ENCODE results near the gene CRISPLD2.

- TF ChIP-seq CTCF (conservative IDR thresholded peaks at IDR 0.05 in 1 of 2, IDR thresholded peaks at IDR 0.05 in 1 of 2; ENCODE audit: extremely low read depth in 1 of 2, insufficient read depth in 1 of 2, low read depth in 1 of 2, low read length in 2 of 2) (no peak), EZH2 (IDR thresholded peaks at IDR 0.05; ENCODE audit: borderline replicate concordance, low read length) (no peak)
Observed at GRCh38 chr16:84844049-84844350, 24.2 kb downstream of the CRISPLD2 start.
